K562 (cell line): ENCODE measurements around the gene DNAJC9. TPM values are rescaled to one million over a fixed set of nuclear protein-coding genes. Genes with fewer than 3 reads are reported as not detected.
A peak's percentile ranks its signal among the peaks of the same experiment; 100 is the strongest.

ENCODE experiments used
- DIDO1 ChIP-seq: fragments of 450-650 bp; IDR thresholded peaks from 2 replicates; pipeline ENCODE4 v1.6.1; 2016; ENCODE audit warnings: low read depth, missing biosample characterization, missing genetic modification characterization
- E2F5 ChIP-seq: sonication (generic); formaldehyde crosslinking; IDR thresholded peaks from 2 replicates; pipeline ENCODE4 v1.8.0; 2022; ENCODE audit warnings: mild to moderate bottlenecking, missing genetic modification reagents
- ERF ChIP-seq: fragments of 450-650 bp; formaldehyde crosslinking; IDR thresholded peaks from 2 replicates; pipeline ENCODE4 v1.4.0; 2020; ENCODE audit warnings: mild to moderate bottlenecking, mixed read lengths
- MYC ChIP-seq, 2 experiments: fragments of 250-450 bp in 1 of 2; sonication (Bioruptor Pico) in 1 of 2; IDR thresholded peaks; 2 replicates each; pipeline versions ENCODE4 v1.5.1 to v1.6.1; 2012 to 2021; ENCODE audit warnings: low read depth in 2 of 2, borderline replicate concordance in 1 of 2, improper control_type of control experiment in 1 of 2, low read length in 1 of 2, mild to moderate bottlenecking in 1 of 2, moderate library complexity in 1 of 2
- NFYB ChIP-seq: IDR thresholded peaks from 2 replicates; pipeline ENCODE4 v1.6.1; 2011; ENCODE audit warnings: mild to moderate bottlenecking, moderate library complexity; ENCODE audit not compliant: insufficient read length; ENCODE audit errors: extremely low read depth
- NR2C2 ChIP-seq, 2 experiments: fragments of 200-800 bp in 1 of 2; sonication (Bioruptor generic) in 1 of 2; sonication (generic) in 1 of 2; formaldehyde crosslinking in 1 of 2; IDR thresholded peaks; 2 replicates each; pipeline versions ENCODE4 v1.6.1 to v1.8.0; 2016 to 2022; ENCODE audit warnings: mild to moderate bottlenecking in 1 of 2, missing compliant biosample characterization in 1 of 2, missing genetic modification characterization in 1 of 2, missing genetic modification reagents in 1 of 2
- OTX1 ChIP-seq: fragments of 450-650 bp; formaldehyde crosslinking; IDR thresholded peaks from 2 replicates; pipeline ENCODE4 v1.4.0; 2022; ENCODE audit warnings: mild to moderate bottlenecking
- RBM39 ChIP-seq: fragments of 200-400 bp; formaldehyde crosslinking; optimal IDR thresholded peaks from 2 replicates; pipeline ENCODE3; 2018; ENCODE audit warnings: low read depth, low read length
- TFAP4 ChIP-seq: sonication (generic); formaldehyde crosslinking; IDR thresholded peaks from 2 replicates; pipeline ENCODE4 v1.8.0; 2022; ENCODE audit warnings: missing genetic modification reagents, mild to moderate bottlenecking, moderate library complexity, borderline replicate concordance
- WHSC1 ChIP-seq: IDR thresholded peaks from one replicate; pipeline ENCODE4 v1.6.1; 2012; ENCODE audit warnings: low read length, control low read depth, inconsistent platforms
- YBX1 ChIP-seq: fragments of 450-650 bp; IDR thresholded peaks from 2 replicates; pipeline ENCODE4 v1.7.1; 2016; ENCODE audit warnings: mild to moderate bottlenecking
- ZBTB5 ChIP-seq: fragments of 450-650 bp; IDR thresholded peaks from 2 replicates; pipeline ENCODE4 v1.6.1; 2017; ENCODE audit warnings: antibody characterized with exemption
- ZFP30 ChIP-seq: fragments of 250-450 bp; sonication (Bioruptor Pico); IDR thresholded peaks from 2 replicates; pipeline ENCODE4 v1.8.0; 2022; ENCODE audit warnings: moderate library complexity, mild to moderate bottlenecking, inconsistent platforms, borderline replicate concordance
- ZNF407 ChIP-seq: fragments of 450-650 bp; IDR thresholded peaks from 2 replicates; pipeline ENCODE4 v1.6.1; 2016; ENCODE audit warnings: low read depth
- ZNF699 ChIP-seq: fragments of 250-450 bp; sonication (Bioruptor Pico); IDR thresholded peaks from 2 replicates; pipeline ENCODE4 v1.8.0; 2021; ENCODE audit warnings: mild to moderate bottlenecking, moderate library complexity; ENCODE audit not compliant: insufficient replicate concordance
- polyA plus RNA-seq, 8 experiments: library from polyadenylated mRNA; depleted of rRNA in 4 of 8; stranded (reverse) in 5 of 8; unstranded in 3 of 8; fragments of >200 nt; fragmentation: Nextera tagmentation in 2 of 8; fragmentation: Illumina TruSeq in 1 of 8; extraction: Ambion mirVana in 2 of 8; extraction: Trizol in 1 of 8; gene quantifications; 2 replicates each; pipeline versions ENCODE4 v1.2.1 to v1.2.3, GENCODE V29; 2011 to 2014; ENCODE audit warnings: inconsistent platforms in 1 of 8, missing spikeins in 1 of 8
- total RNA-seq, 7 experiments: library from RNA; depleted of rRNA in 6 of 7; stranded (reverse); fragments of >200 nt in 6 of 7; fragmentation: Illumina TruSeq in 2 of 7; extraction: Trizol in 2 of 7; gene quantifications; 2 replicates each; pipeline versions ENCODE4 v1.2.1 to v1.2.3, GENCODE V29; 2011 to 2021; ENCODE audit warnings: low replicate concordance in 1 of 7

DNAJC9 gene
- total and polyA plus RNA-seq, 9 of the 15 experiments (the other 6 are each of a cell fraction or from before 2014, with no cell fraction given) = 66.7 to 133 (median 102) TPM

- no peak for TF ChIP-seq ZBTB5
- TF ChIP-seq ERF (CRISPR knock-in tag) = no peak
- TF ChIP-seq NR2C2 (CRISPR knock-in tag; IDR thresholded peaks at IDR 0.05) = no peak
- TF ChIP-seq NR2C2 (tag; IDR thresholded peaks at IDR 0.05) = no peak
- TF ChIP-seq E2F5 (CRISPR knock-in tag) = no peak
- TF ChIP-seq NFYB = no peak
- no peak; the same call in 1 of the 2 replicates for TF ChIP-seq MYC (IDR thresholded peaks at IDR 0.05; ENCODE audit: low read depth, low read length)
- no peak for TF ChIP-seq MYC (CRISPR knock-in tag; IDR thresholded peaks at IDR 0.05; ENCODE audit: borderline replicate concordance, low read depth)
- no peak for TF ChIP-seq OTX1 (CRISPR knock-in tag)
- TF ChIP-seq DIDO1 (tag) = no peak
- no peak for TF ChIP-seq ZNF407
- no peak for TF ChIP-seq RBM39
- TF ChIP-seq YBX1 = no peak
- TF ChIP-seq TFAP4 (CRISPR knock-in tag) = peak; percentile 48; the same call in 1 of the 2 replicates
- no peak for TF ChIP-seq ZFP30 (CRISPR knock-in tag)
- no peak for TF ChIP-seq ZNF699 (CRISPR knock-in tag)
- TF ChIP-seq WHSC1 = no peak
Observed at GRCh38 chr10:73244866-73245477, 2.1 kb downstream of the DNAJC9 start (continued).
